Measurements from ENCODE around the gene NONO.

- TF ChIP-seq CTCF (IDR thresholded peaks at IDR 0.05) (no peak), POLR2AphosphoS5 (IDR thresholded peaks at IDR 0.05; ENCODE audit: low read depth, low read length) (no peak; the same call in 1 of the 2 replicates), SIN3A (IDR thresholded peaks at IDR 0.05; ENCODE audit: borderline replicate concordance, insufficient read depth, low read depth, low read length) (no peak)
Measured at GRCh38 chrX:71254092-71254963, 29.1 kb upstream of the NONO start, which contains the start of gene ZMYM3.
